NCI-H2196 (cell line): Measurements from ENCODE around the gene DLG1.
A peak's percentile ranks its signal among the peaks of the same experiment; 100 is the strongest.

Experiments used
- DNase-seq: peaks from one replicate; lab custom pipeline; 2025; ENCODE audit not compliant: unreplicated experiment; lab: John Stamatoyannopoulos, UW

Gene DLG1

GRCh38 chr3:197253238-197253947, 45.0 kb downstream of the DLG1 start:
- DNase-seq: no peak

GRCh38 chr3:197249542-197249941, 48.9 kb downstream of the DLG1 start:
- no peak for DNase-seq

- DNase-seq: no peak
Measured at GRCh38 chr3:197248341-197248740, 50.1 kb downstream of the DLG1 start.

GRCh38 chr3:197244751-197245150, 53.7 kb downstream of the DLG1 start:
- no peak for DNase-seq

GRCh38 chr3:197242784-197243432, 55.5 kb downstream of the DLG1 start:
- no peak for DNase-seq

- no peak for DNase-seq
Measured at GRCh38 chr3:197241173-197241572, 57.2 kb downstream of the DLG1 start.

- DNase-seq: no peak
Measured at GRCh38 chr3:197239857-197240256, 58.6 kb downstream of the DLG1 start.

- DNase-seq: no peak
Measured at GRCh38 chr3:197238842-197239241, 59.6 kb downstream of the DLG1 start.

- no peak for DNase-seq
Measured at GRCh38 chr3:197237897-197238296, 60.5 kb downstream of the DLG1 start.

GRCh38 chr3:197236362-197236761, 62.0 kb downstream of the DLG1 start:
- DNase-seq: no peak

GRCh38 chr3:197234947-197235914, 63.2 kb downstream of the DLG1 start:
- no peak for DNase-seq

GRCh38 chr3:197231321-197231720, 67.1 kb downstream of the DLG1 start:
- DNase-seq: no peak

GRCh38 chr3:197229836-197230235, 68.6 kb downstream of the DLG1 start:
- DNase-seq: no peak

- DNase-seq: no peak
Measured at GRCh38 chr3:197229178-197229577, 69.2 kb downstream of the DLG1 start.

GRCh38 chr3:197227780-197228574, 70.4 kb downstream of the DLG1 start:
- no peak for DNase-seq

- DNase-seq: no peak
Measured at GRCh38 chr3:197226179-197226578, 72.2 kb downstream of the DLG1 start.

- no peak for DNase-seq
Measured at GRCh38 chr3:197225579-197225978, 72.8 kb downstream of the DLG1 start.

- peak; percentile 87 for DNase-seq
Measured at GRCh38 chr3:197224034-197224444, 74.4 kb downstream of the DLG1 start.

- no peak for DNase-seq
Measured at GRCh38 chr3:197222937-197223370, 75.5 kb downstream of the DLG1 start.

- no peak for DNase-seq
Measured at GRCh38 chr3:197219619-197220018, 78.8 kb downstream of the DLG1 start.

- DNase-seq: no peak
Measured at GRCh38 chr3:197218210-197218609, 80.2 kb downstream of the DLG1 start.
